HCT116 (cell line): ENCODE results near the gene SLC44A5. TPM values are rescaled to one million over a fixed set of nuclear protein-coding genes. Genes with fewer than 3 reads are reported as not detected.

Experiments
- ATAC-seq: fragments of 200-7000 bp; cut with Tn5 transposase; 2 replicates; pipeline ENCODE4 v1.9.1; 2020; ENCODE audit warnings: mild to moderate bottlenecking, moderate library complexity
- BruUV-seq: library from RNA; stranded (reverse); fragments of 400-500 nt; replicated peaks from 2 replicates; lab custom pipeline; 2021; lab: Mats Ljungman, UMichigan
- CTCF ChIA-PET: fragments of 300-600 bp; sonication (Branson Sonifier 250); formaldehyde crosslinking; loops from one replicate; lab custom pipeline; 2021; ENCODE audit warnings: antibody characterized with exemption; lab: Charles Lee
- POLR2A ChIA-PET: fragments of 300-600, 350-600 bp; sonication (Branson Sonifier 250); formaldehyde crosslinking; loops from one replicate; lab custom pipeline; 2021; ENCODE audit warnings: antibody characterized with exemption; lab: Charles Lee
- RAD21 ChIA-PET, 2 experiments: fragments of 300-600 bp; sonication (Branson Sonifier 250); formaldehyde crosslinking; loops; one replicate each; lab custom pipeline; 2023; ENCODE audit warnings: low total read pairs in 2 of 2; ENCODE audit not compliant: uncharacterized antibody in 2 of 2, unreplicated experiment in 2 of 2, low non-redundant PET in 1 of 2; lab: Charles Lee
- DNase-seq: peaks from one replicate; pipeline ENCODE4 v3.0.0-alpha.2; 2010; ENCODE audit warnings: low read depth, low spot score
- H2AFZ ChIP-seq: fragments of 200-600 bp; shearing (Covaris generic), sonication (generic); 2 replicates; pipeline ENCODE4 v1.6.1; 2017; ENCODE audit warnings: low read depth, mixed run types, mixed read lengths, antibody characterized with exemption, low read length; ENCODE audit not compliant: poor library complexity, severe bottlenecking
- H3K27ac ChIP-seq: 2 replicates; pipeline ENCODE4 v1.5.1; 2012; ENCODE audit warnings: low read depth, low read length
- H3K27me3 ChIP-seq: fragments of 200-600 bp; sonication (generic); 2 replicates; pipeline ENCODE4 v1.6.1; 2016; ENCODE audit warnings: mixed run types, low read length, mixed read lengths; ENCODE audit not compliant: insufficient read depth
- H3K36me3 ChIP-seq, 2 experiments: fragments of 200-500 bp in 1 of 2; fragments of 200-600 bp in 1 of 2; sonication (Bioruptor generic) in 1 of 2; sonication (generic) in 1 of 2; 2 replicates each; pipeline versions ENCODE4 v1.5.1 to v1.6.1; 2014 to 2016; ENCODE audit warnings: low read length in 2 of 2, inconsistent platforms in 1 of 2, mixed read lengths in 1 of 2, mixed run types in 1 of 2; ENCODE audit not compliant: insufficient read depth in 2 of 2, control insufficient read depth in 1 of 2
- H3K4me1 ChIP-seq, 2 experiments: fragments of 200-600 bp in 1 of 2; sonication (generic) in 1 of 2; 2 replicates each; pipeline versions ENCODE4 v1.5.1 to v1.6.1; 2012 to 2017; ENCODE audit warnings: low read length in 2 of 2, inconsistent platforms in 1 of 2, mild to moderate bottlenecking in 1 of 2, mixed read lengths in 1 of 2, mixed run types in 1 of 2, moderate library complexity in 1 of 2; ENCODE audit not compliant: insufficient read depth in 2 of 2, control insufficient read depth in 1 of 2
- H3K4me2 ChIP-seq: fragments of 200-600 bp; sonication (generic); 2 replicates; pipeline ENCODE4 v1.6.1; 2017; ENCODE audit warnings: mixed run types, low read length, mixed read lengths
- H3K4me3 ChIP-seq, 2 experiments: fragments of 200-600 bp in 1 of 2; sonication (generic) in 1 of 2; replicated peaks in 1 of 2; 2 replicates each; pipeline ENCODE4 v1.5.1; 2011 to 2016; ENCODE audit warnings: low read length in 2 of 2, control low read depth in 1 of 2, low read depth in 1 of 2, mild to moderate bottlenecking in 1 of 2, mixed read lengths in 1 of 2, mixed run types in 1 of 2
- H3K79me2 ChIP-seq: fragments of 200-600 bp; sonication (generic); 2 replicates; pipeline ENCODE4 v1.6.1; 2017; ENCODE audit warnings: mild to moderate bottlenecking, mixed run types, low read length, moderate library complexity, mixed read lengths; ENCODE audit not compliant: insufficient read depth
- H3K9ac ChIP-seq: fragments of 200-600 bp; sonication (generic); 2 replicates; pipeline ENCODE4 v1.6.1; 2016; ENCODE audit warnings: low read length, mixed read lengths
- H3K9me2 ChIP-seq: fragments of 200-600 bp; sonication (generic), shearing (Covaris generic); 2 replicates; pipeline ENCODE4 v1.6.1; 2017; ENCODE audit warnings: mixed run types, mild to moderate bottlenecking, moderate library complexity; ENCODE audit not compliant: insufficient read depth
- H3K9me3 ChIP-seq, 2 experiments: fragments of 200-500 bp in 1 of 2; fragments of 200-600 bp in 1 of 2; sonication (Bioruptor generic) in 1 of 2; sonication (generic) in 1 of 2; 2 replicates each; pipeline ENCODE4 v1.6.1; 2014 to 2017; ENCODE audit warnings: low read length in 2 of 2, mixed read lengths in 2 of 2, inconsistent platforms in 1 of 2, low read depth in 1 of 2, mild to moderate bottlenecking in 1 of 2, mixed run types in 1 of 2, moderate library complexity in 1 of 2; ENCODE audit not compliant: control insufficient read depth in 1 of 2, insufficient read depth in 1 of 2
- H4K20me1 ChIP-seq: fragments of 200-600 bp; sonication (generic), shearing (Covaris generic); 2 replicates; pipeline ENCODE4 v1.6.1; 2017; ENCODE audit warnings: mixed run types, mild to moderate bottlenecking, moderate library complexity; ENCODE audit not compliant: insufficient read depth
- ATF3 ChIP-seq: IDR thresholded peaks from 2 replicates; pipeline ENCODE4 v1.6.1; 2012
- CBX3 ChIP-seq: IDR thresholded peaks from 2 replicates; pipeline ENCODE4 v1.6.1; 2012; ENCODE audit warnings: low read depth
- CEBPB ChIP-seq: IDR thresholded peaks from 2 replicates; pipeline ENCODE4 v1.6.1; 2012; ENCODE audit warnings: low read depth
- CTCF ChIP-seq, 3 experiments: fragments of 200-600 bp in 1 of 3; sonication (generic) in 1 of 3; IDR thresholded peaks in 2 of 3; conservative IDR thresholded peaks in 1 of 3; 2 replicates each; pipeline ENCODE4 v1.5.1; 2012 to 2017; ENCODE audit warnings: low read depth in 2 of 3, low read length in 2 of 3, antibody characterized with exemption in 1 of 3, borderline replicate concordance in 1 of 3, control low read depth in 1 of 3, mild to moderate bottlenecking in 1 of 3, mixed read lengths in 1 of 3, mixed run types in 1 of 3, moderate library complexity in 1 of 3; ENCODE audit not compliant: insufficient read depth in 1 of 3
- EGR1 ChIP-seq: IDR thresholded peaks from 2 replicates; pipeline ENCODE4 v1.6.1; 2012; ENCODE audit warnings: low read depth
- ELF1 ChIP-seq: IDR thresholded peaks from 2 replicates; pipeline ENCODE4 v1.6.1; 2012; ENCODE audit warnings: low read depth, borderline replicate concordance
- EZH2 ChIP-seq: fragments of 200-600 bp; sonication (generic); IDR thresholded peaks from 2 replicates; pipeline ENCODE4 v1.6.1; 2017; ENCODE audit warnings: antibody characterized with exemption, mixed run types
- EZH2phosphoT487 ChIP-seq: fragments of 200-600 bp; IDR thresholded peaks from 2 replicates; pipeline ENCODE4 v1.6.1; 2018; ENCODE audit warnings: antibody characterized with exemption, borderline replicate concordance
- JUND ChIP-seq: IDR thresholded peaks from 2 replicates; pipeline ENCODE4 v1.6.1; 2012
- MAX ChIP-seq: IDR thresholded peaks from 2 replicates; pipeline ENCODE4 v1.6.1; 2012
- POLR2A ChIP-seq: IDR thresholded peaks from 2 replicates; pipeline ENCODE4 v1.7.0; 2011; ENCODE audit warnings: borderline replicate concordance; ENCODE audit not compliant: insufficient read depth, insufficient read length; ENCODE audit errors: extremely low read depth
- POLR2AphosphoS5 ChIP-seq: IDR thresholded peaks from 2 replicates; pipeline ENCODE4 v1.6.1; 2011; ENCODE audit warnings: mild to moderate bottlenecking, low read depth, low read length, moderate library complexity
- RAD21 ChIP-seq: IDR thresholded peaks from 2 replicates; pipeline ENCODE4 v1.6.1; 2012; ENCODE audit warnings: low read depth, mild to moderate bottlenecking
- SIN3A ChIP-seq: IDR thresholded peaks from 2 replicates; pipeline ENCODE4 v1.6.1; 2012; ENCODE audit warnings: low read depth
- SRF ChIP-seq: IDR thresholded peaks from 2 replicates; pipeline ENCODE4 v1.6.1; 2012; ENCODE audit warnings: low read depth
- TCF7L2 ChIP-seq: IDR thresholded peaks from 2 replicates; pipeline ENCODE4 v1.7.0; 2011; ENCODE audit warnings: borderline replicate concordance, inconsistent platforms; ENCODE audit not compliant: insufficient read depth, insufficient read length; ENCODE audit errors: extremely low read depth
- YY1 ChIP-seq: IDR thresholded peaks from 2 replicates; pipeline ENCODE4 v1.6.1; 2011; ENCODE audit warnings: low read length, low read depth, moderate library complexity, mild to moderate bottlenecking; ENCODE audit not compliant: insufficient replicate concordance; ENCODE audit errors: extremely low read depth
- ZNF274 ChIP-seq: fragments of 200-500 bp; sonication (Bioruptor generic); IDR thresholded peaks from 2 replicates; pipeline ENCODE4 v1.6.1; 2014; ENCODE audit warnings: mild to moderate bottlenecking, low read depth, low read length, inconsistent platforms
- intact Hi-C: fragments of 100-400 bp; cut with micrococcal nuclease; formaldehyde crosslinking; loops from 2 replicates; pipeline ENCODE4 v1.10.0; 2022
- total RNA-seq: library from RNA; stranded (reverse); gene quantifications from one replicate; pipeline ENCODE4 v1.2.1, GENCODE V29; 2021; ENCODE audit not compliant: unreplicated experiment
- TF ChIP-seq, protein P1 (sequence below): IDR thresholded peaks from 2 replicates; pipeline ENCODE4 v1.6.1; 2012; ENCODE audit warnings: low read depth

SLC44A5 gene
- total RNA-seq, 1 experiment from 2014 or later = 2.4 TPM

GRCh38 chr1:75520862-75521475 lies 89.9 kb downstream of the SLC44A5 start:
- ATAC-seq (no peak), DNase-seq (no peak)
- TF ChIP-seq ZNF274 = no peak
- no peak for TF ChIP-seq CBX3
- no peak for TF ChIP-seq JUND
- no peak for TF ChIP-seq EGR1
- TF ChIP-seq POLR2A = no peak
- no peak for TF ChIP-seq SRF
- no peak for TF ChIP-seq YY1
- TF ChIP-seq TCF7L2 = no peak
- TF ChIP-seq POLR2AphosphoS5 = no peak
- TF ChIP-seq CEBPB = no peak
- TF ChIP-seq RAD21 = no peak
- TF ChIP-seq EZH2 = no peak
- TF ChIP-seq, protein P1, sequence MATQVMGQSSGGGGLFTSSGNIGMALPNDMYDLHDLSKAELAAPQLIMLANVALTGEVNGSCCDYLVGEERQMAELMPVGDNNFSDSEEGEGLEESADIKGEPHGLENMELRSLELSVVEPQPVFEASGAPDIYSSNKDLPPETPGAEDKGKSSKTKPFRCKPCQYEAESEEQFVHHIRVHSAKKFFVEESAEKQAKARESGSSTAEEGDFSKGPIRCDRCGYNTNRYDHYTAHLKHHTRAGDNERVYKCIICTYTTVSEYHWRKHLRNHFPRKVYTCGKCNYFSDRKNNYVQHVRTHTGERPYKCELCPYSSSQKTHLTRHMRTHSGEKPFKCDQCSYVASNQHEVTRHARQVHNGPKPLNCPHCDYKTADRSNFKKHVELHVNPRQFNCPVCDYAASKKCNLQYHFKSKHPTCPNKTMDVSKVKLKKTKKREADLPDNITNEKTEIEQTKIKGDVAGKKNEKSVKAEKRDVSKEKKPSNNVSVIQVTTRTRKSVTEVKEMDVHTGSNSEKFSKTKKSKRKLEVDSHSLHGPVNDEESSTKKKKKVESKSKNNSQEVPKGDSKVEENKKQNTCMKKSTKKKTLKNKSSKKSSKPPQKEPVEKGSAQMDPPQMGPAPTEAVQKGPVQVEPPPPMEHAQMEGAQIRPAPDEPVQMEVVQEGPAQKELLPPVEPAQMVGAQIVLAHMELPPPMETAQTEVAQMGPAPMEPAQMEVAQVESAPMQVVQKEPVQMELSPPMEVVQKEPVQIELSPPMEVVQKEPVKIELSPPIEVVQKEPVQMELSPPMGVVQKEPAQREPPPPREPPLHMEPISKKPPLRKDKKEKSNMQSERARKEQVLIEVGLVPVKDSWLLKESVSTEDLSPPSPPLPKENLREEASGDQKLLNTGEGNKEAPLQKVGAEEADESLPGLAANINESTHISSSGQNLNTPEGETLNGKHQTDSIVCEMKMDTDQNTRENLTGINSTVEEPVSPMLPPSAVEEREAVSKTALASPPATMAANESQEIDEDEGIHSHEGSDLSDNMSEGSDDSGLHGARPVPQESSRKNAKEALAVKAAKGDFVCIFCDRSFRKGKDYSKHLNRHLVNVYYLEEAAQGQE = no peak
- no peak for TF ChIP-seq SIN3A
- TF ChIP-seq EZH2phosphoT487 = no peak
- no peak for TF ChIP-seq ATF3
- no peak for TF ChIP-seq MAX
- no peak for TF ChIP-seq CTCF (IDR thresholded peaks at IDR 0.05 in 2 of 3, conservative IDR thresholded peaks at IDR 0.05 in 1 of 3; ENCODE audit: borderline replicate concordance in 1 of 3, insufficient read depth in 1 of 3, low read depth in 2 of 3, low read length in 2 of 3)
- TF ChIP-seq ELF1 = no peak
- BruUV-seq = no TSS peak
- Histone ChIP-seq H3K4me2 (no peak overlapping the region), H2AFZ (no peak overlapping the region), H3K4me1 (no peaks in the 10 kb centered on the region), H3K4me3 (no peak overlapping the region), H3K9ac (no peak overlapping the region), H4K20me1 (no peaks in the 10 kb centered on the region), H3K27me3 (no peaks in the 10 kb centered on the region), H3K27ac (no peak overlapping the region), H3K36me3 (no peaks in the 10 kb centered on the region), H3K9me3 (no peaks in the 10 kb centered on the region), H3K9me2 (no peaks in the 10 kb centered on the region), H3K79me2 (no peaks in the 10 kb centered on the region)
- POLR2A ChIA-PET = no interaction called here
- CTCF ChIA-PET = no interaction called here
- RAD21 ChIA-PET = no interaction called here
- intact Hi-C loops = no loop called here
